Measurements from ENCODE around the gene RSPO4. TPM values are rescaled to one million over a fixed set of nuclear protein-coding genes. Genes with fewer than 3 reads are reported as not detected.
"Not testable (repeated sequence)": the region's sequence is repeated elsewhere in the genome, so short reads cannot be mapped to it uniquely, and the experiment has no call there.

Gene RSPO4
- total RNA-seq (2012; rRNA removed) = 0.76 TPM in 1 of 2 replicates, not detected in the other

DNA sequence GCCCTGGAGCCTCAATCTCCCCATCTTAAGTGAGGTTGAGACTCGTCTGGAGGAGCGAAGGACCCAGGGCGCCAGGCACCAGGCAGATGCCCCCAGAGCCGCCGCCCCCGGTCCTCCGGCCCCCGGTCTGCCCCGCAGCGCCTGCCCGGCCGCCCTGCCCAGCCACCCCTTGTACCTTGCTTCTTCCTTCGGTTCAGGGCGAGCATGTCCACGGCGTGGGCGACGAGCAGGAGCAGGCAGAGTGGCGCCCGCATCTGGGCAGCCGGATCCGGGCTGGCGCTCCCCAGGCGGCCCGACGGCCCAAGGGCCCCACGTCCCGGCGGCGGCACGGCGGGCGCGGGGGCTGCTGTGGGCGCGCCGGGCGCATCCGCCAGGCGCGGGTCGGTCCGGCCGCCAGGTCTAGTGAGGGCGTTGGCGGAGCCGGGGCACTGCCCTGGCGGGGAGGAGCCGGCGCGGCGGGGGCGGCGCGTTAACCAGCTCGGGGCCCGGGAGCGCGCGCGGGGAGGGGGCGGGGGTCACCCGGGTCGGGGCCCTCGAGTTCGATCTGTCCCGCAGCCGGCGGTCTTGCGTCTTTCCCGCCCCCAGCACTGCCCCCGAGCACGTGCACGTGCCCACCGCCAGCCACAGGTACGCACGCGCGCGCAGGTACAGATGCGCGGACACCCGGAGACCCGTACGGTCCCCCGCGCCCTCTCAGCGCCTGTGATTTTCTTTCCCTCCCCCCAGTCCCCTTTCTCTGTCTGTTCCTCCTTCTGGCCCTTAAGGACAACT lies at the start of gene RSPO4:
RSPO4 (minus strand) TSS at position 401 of the 771 bp plus-strand sequence; CDS start at position 254, 147 bp downstream.
- no peaks in the 10 kb centered on the region for H3K4me1 ChIP-seq (ENCODE audit: control insufficient read depth, insufficient read depth, low read length)
- no peaks in the 10 kb centered on the region for H3K9me3 ChIP-seq (replicated peaks; ENCODE audit: low read length)
- H3K4me2 ChIP-seq (ENCODE audit: low read length) = no peak within 1 kb of the TSS
- H3K27me3 ChIP-seq (ENCODE audit: control insufficient read depth, insufficient read depth, low read length) = peaks cover 39% of the 10 kb centered on the region
- no peak within 1 kb of the TSS for H3K9ac ChIP-seq (ENCODE audit: low read depth, low read length)
- no peak within 1 kb of the TSS for H3K4me3 ChIP-seq (ENCODE audit: low read length)
- no peaks in the 10 kb centered on the region for H3K36me3 ChIP-seq (ENCODE audit: insufficient read depth, low read length)

DNA sequence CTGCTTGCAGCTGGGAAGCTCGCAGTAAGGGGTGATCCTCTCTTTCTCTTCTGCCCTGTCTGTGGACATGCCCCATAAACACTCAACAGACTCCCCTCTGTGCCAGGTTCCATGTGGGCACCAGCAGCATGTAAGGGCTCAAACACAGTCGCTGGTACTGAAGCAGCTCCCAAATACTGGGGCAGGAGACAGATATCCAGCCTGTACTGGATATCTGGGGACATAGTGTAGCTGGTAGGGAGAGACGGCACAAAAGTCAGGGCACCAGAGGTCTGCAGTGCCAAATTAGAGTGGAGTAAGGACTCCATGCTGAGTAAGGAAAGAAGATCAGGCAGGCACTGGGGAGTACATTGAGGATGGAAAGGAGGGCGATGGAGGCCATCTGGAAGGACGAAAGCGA lies 48.3 kb upstream of the RSPO4 start:
- Histone ChIP-seq H3K9me3 (replicated peaks; ENCODE audit: low read length) (no peaks in the 10 kb centered on the region), H3K36me3 (ENCODE audit: insufficient read depth, low read length) (no peaks in the 10 kb centered on the region), H3K4me2 (ENCODE audit: low read length) (no peak overlapping the region), H3K27me3 (ENCODE audit: control insufficient read depth, insufficient read depth, low read length) (no peaks in the 10 kb centered on the region), H3K4me3 (ENCODE audit: low read length) (no peak overlapping the region), H3K9ac (ENCODE audit: low read depth, low read length) (no peak overlapping the region), H3K4me1 (ENCODE audit: control insufficient read depth, insufficient read depth, low read length) (no peaks in the 10 kb centered on the region)

GRCh38 chr20:1045860-1046418 lies 43.8 kb upstream of the RSPO4 start:
- no peak overlapping the region for H3K4me2 ChIP-seq (ENCODE audit: low read length)
- H3K4me3 ChIP-seq (ENCODE audit: low read length) = no peak overlapping the region
- no peaks in the 10 kb centered on the region for H3K36me3 ChIP-seq (ENCODE audit: insufficient read depth, low read length)
- no peaks in the 10 kb centered on the region for H3K27me3 ChIP-seq (ENCODE audit: control insufficient read depth, insufficient read depth, low read length)
- H3K9ac ChIP-seq (ENCODE audit: low read depth, low read length) = no peak overlapping the region
- H3K4me1 ChIP-seq (ENCODE audit: control insufficient read depth, insufficient read depth, low read length) = no peaks in the 10 kb centered on the region
- no peaks in the 10 kb centered on the region for H3K9me3 ChIP-seq (replicated peaks; ENCODE audit: low read length)

DNA sequence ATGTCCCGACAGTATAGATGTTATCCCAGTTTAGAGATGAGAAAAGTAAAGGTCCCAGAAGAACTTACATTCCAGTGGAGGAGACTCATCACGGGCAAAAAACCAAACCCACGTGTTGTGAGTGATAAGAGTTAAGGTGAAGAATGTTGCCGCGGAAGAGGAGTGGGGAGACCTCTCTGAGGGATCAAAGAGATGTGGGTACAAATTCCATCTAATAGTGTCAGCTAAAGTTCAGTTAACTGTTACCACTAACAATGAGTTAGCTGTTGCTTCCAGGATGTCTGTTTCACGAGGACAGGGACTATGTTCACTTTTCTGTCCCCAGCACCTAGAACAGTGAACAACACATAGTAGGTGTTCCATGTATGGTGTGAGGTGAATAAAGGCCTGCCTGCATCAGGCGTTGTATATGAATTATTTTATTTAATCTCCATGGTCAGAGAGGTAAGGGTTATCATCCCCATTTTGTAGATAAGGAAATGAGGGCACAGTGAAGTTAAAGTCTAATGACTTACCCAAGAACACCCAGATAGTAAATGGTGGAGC lies 39.8 kb upstream of the RSPO4 start:
- no peak overlapping the region for H3K4me2 ChIP-seq (ENCODE audit: low read length)
- H3K27me3 ChIP-seq (ENCODE audit: control insufficient read depth, insufficient read depth, low read length) = no peaks in the 10 kb centered on the region
- H3K4me3 ChIP-seq (ENCODE audit: low read length) = no peak overlapping the region
- H3K9me3 ChIP-seq (replicated peaks; ENCODE audit: low read length) = no peaks in the 10 kb centered on the region
- no peak overlapping the region for H3K9ac ChIP-seq (ENCODE audit: low read depth, low read length)
- no peaks in the 10 kb centered on the region for H3K4me1 ChIP-seq (ENCODE audit: control insufficient read depth, insufficient read depth, low read length)
- H3K36me3 ChIP-seq (ENCODE audit: insufficient read depth, low read length) = no peaks in the 10 kb centered on the region

GRCh38 chr20:1038205-1038604 lies 36.1 kb upstream of the RSPO4 start:
- Histone ChIP-seq H3K9me3 (replicated peaks; ENCODE audit: low read length) (no peaks in the 10 kb centered on the region), H3K4me2 (ENCODE audit: low read length) (no peak overlapping the region), H3K27me3 (ENCODE audit: control insufficient read depth, insufficient read depth, low read length) (no peaks in the 10 kb centered on the region), H3K4me1 (ENCODE audit: control insufficient read depth, insufficient read depth, low read length) (no peaks in the 10 kb centered on the region), H3K36me3 (ENCODE audit: insufficient read depth, low read length) (no peaks in the 10 kb centered on the region), H3K4me3 (ENCODE audit: low read length) (no peak overlapping the region), H3K9ac (ENCODE audit: low read depth, low read length) (no peak overlapping the region)

GRCh38 chr20:1037039-1037438 lies 34.9 kb upstream of the RSPO4 start:
- no peaks in the 10 kb centered on the region for H3K27me3 ChIP-seq (ENCODE audit: control insufficient read depth, insufficient read depth, low read length)
- H3K4me3 ChIP-seq (ENCODE audit: low read length) = no peak overlapping the region
- H3K4me1 ChIP-seq (ENCODE audit: control insufficient read depth, insufficient read depth, low read length) = no peaks in the 10 kb centered on the region
- no peak overlapping the region for H3K4me2 ChIP-seq (ENCODE audit: low read length)
- H3K36me3 ChIP-seq (ENCODE audit: insufficient read depth, low read length) = no peaks in the 10 kb centered on the region
- H3K9ac ChIP-seq (ENCODE audit: low read depth, low read length) = no peak overlapping the region
- no peaks in the 10 kb centered on the region for H3K9me3 ChIP-seq (replicated peaks; ENCODE audit: low read length)

DNA sequence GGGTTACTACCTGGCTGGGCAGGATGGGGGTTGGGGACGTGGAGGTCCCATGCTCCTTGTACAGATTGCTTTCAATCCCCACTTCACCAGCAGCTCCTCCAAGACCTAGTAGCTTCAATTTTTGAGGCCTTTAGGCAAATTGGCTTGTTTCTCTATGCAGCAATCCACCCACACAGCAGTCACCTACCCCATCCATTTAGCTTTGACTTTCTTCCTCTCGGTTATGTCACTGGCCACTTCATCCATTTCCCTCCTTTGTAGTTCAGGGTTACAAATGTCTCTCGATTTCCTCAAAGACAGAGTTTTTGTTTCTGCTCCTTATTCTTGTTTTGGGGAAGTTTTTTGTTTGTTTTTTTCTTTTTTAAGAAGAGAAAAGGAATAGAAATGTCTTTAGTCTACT lies 33.4 kb upstream of the RSPO4 start:
- Histone ChIP-seq H3K4me3 (ENCODE audit: low read length) (no peak overlapping the region), H3K9me3 (replicated peaks; ENCODE audit: low read length) (no peaks in the 10 kb centered on the region), H3K36me3 (ENCODE audit: insufficient read depth, low read length) (no peaks in the 10 kb centered on the region), H3K27me3 (ENCODE audit: control insufficient read depth, insufficient read depth, low read length) (no peaks in the 10 kb centered on the region), H3K4me2 (ENCODE audit: low read length) (no peak overlapping the region), H3K9ac (ENCODE audit: low read depth, low read length) (no peak overlapping the region), H3K4me1 (ENCODE audit: control insufficient read depth, insufficient read depth, low read length) (no peaks in the 10 kb centered on the region)

GRCh38 chr20:1034415-1034789 lies 32.3 kb upstream of the RSPO4 start:
- Histone ChIP-seq H3K36me3 (ENCODE audit: insufficient read depth, low read length) (no peaks in the 10 kb centered on the region), H3K4me1 (ENCODE audit: control insufficient read depth, insufficient read depth, low read length) (no peaks in the 10 kb centered on the region), H3K4me3 (ENCODE audit: low read length) (no peak overlapping the region), H3K9me3 (replicated peaks; ENCODE audit: low read length) (no peaks in the 10 kb centered on the region), H3K27me3 (ENCODE audit: control insufficient read depth, insufficient read depth, low read length) (no peaks in the 10 kb centered on the region), H3K9ac (ENCODE audit: low read depth, low read length) (no peak overlapping the region), H3K4me2 (ENCODE audit: low read length) (no peak overlapping the region)

DNA sequence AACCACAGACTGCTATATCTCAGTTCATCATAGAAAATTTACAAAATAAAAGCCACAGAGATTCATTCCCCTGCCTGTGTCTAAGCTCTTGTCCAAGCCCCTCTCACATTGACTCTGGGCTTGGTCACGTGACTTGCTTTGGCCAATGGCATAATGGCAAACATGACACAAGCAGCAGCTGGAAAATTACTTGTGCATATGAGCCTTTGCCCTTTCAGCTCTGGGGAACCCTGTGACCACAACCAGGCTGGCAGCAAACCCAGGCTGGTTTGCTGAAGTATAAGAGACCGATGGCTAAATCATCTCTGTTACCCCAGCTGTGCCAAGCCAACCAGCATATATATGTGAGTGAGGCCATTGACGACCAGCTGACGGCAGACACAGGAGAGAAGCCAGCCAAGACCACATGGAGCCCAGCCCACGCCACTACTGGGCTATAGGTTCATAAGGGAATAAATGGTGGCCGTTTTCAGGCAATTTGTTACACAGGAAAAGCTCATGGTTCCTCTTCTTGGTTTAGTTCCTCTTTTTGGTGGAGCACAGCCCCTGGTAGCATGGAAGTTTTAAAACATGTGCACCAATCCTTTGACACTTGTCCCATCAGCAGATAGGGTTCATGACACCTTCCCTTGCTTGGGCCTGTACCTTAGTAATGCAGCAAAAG lies 31.8 kb upstream of the RSPO4 start:
- no peaks in the 10 kb centered on the region for H3K27me3 ChIP-seq (ENCODE audit: control insufficient read depth, insufficient read depth, low read length)
- no peak overlapping the region for H3K4me3 ChIP-seq (ENCODE audit: low read length)
- H3K9ac ChIP-seq (ENCODE audit: low read depth, low read length) = no peak overlapping the region
- H3K36me3 ChIP-seq (ENCODE audit: insufficient read depth, low read length) = no peaks in the 10 kb centered on the region
- H3K4me1 ChIP-seq (ENCODE audit: control insufficient read depth, insufficient read depth, low read length) = no peaks in the 10 kb centered on the region
- H3K9me3 ChIP-seq (replicated peaks; ENCODE audit: low read length) = no peaks in the 10 kb centered on the region
- no peak overlapping the region for H3K4me2 ChIP-seq (ENCODE audit: low read length)

GRCh38 chr20:1029980-1030379 lies 27.9 kb upstream of the RSPO4 start:
- Histone ChIP-seq H3K4me2 (ENCODE audit: low read length) (no peak overlapping the region), H3K9me3 (replicated peaks; ENCODE audit: low read length) (no peaks in the 10 kb centered on the region), H3K4me1 (ENCODE audit: control insufficient read depth, insufficient read depth, low read length) (no peaks in the 10 kb centered on the region), H3K27me3 (ENCODE audit: control insufficient read depth, insufficient read depth, low read length) (no peaks in the 10 kb centered on the region), H3K4me3 (ENCODE audit: low read length) (no peak overlapping the region), H3K36me3 (ENCODE audit: insufficient read depth, low read length) (no peaks in the 10 kb centered on the region), H3K9ac (ENCODE audit: low read depth, low read length) (no peak overlapping the region)

GRCh38 chr20:1026214-1026613 lies 24.1 kb upstream of the RSPO4 start:
- not testable (repeated sequence) for H3K4me3 ChIP-seq (ENCODE audit: low read length); H3K4me1 ChIP-seq (ENCODE audit: control insufficient read depth, insufficient read depth, low read length); H3K27me3 ChIP-seq (ENCODE audit: control insufficient read depth, insufficient read depth, low read length); H3K9ac ChIP-seq (ENCODE audit: low read depth, low read length); H3K4me2 ChIP-seq (ENCODE audit: low read length); H3K9me3 ChIP-seq (replicated peaks; ENCODE audit: low read length); H3K36me3 ChIP-seq (ENCODE audit: insufficient read depth, low read length)
